ENCODE results near the gene RAD51B. TPM values are rescaled to one million over a fixed set of nuclear protein-coding genes. Genes with fewer than 3 reads are reported as not detected.

RAD51B gene
- total and polyA plus RNA-seq, 2 experiments from 2014 or later = 11.7 to 17.8 TPM

DNA sequence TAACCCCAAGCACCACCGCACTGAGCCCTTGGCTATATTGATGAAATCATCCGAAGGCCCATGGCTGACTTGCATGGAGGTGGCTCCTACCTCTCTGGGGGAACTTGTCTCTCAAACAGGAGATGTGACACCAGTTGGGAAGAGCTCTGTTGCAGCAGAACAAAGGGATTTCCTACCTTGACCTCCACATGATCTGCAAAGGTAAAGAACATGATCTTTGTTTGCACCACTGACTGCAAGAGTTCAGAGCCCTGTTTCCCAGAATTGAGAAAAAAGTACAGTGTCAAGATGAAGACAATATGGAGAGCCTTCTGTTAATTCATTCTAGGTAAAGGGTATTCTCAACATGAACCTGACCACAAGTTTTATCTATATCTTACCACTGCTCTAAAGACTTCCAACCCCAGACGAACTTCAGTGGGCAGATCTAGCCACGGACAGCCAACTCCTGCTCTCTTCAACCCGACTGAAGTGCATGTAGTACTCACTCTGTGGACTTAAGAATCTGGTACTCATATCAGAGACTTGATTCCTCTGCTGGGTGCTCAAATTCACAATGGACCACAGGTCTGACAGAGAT is 35.2 kb upstream of the RAD51B start:
- Histone ChIP-seq H3K27ac (no peak overlapping the region), H3K4me3 (no peak overlapping the region), H3K9me3 (ENCODE audit: low read depth) (no peaks in the 10 kb centered on the region), H3K4me1 (ENCODE audit: low read depth) (no peaks in the 10 kb centered on the region), H3K27me3 (no peaks in the 10 kb centered on the region), H3K36me3 (peaks cover 76% of the 10 kb centered on the region)
- DNase-seq (ENCODE audit: low read depth in 1 of 2, low spot score in 1 of 2) = no peak
- TF ChIP-seq, protein P1, sequence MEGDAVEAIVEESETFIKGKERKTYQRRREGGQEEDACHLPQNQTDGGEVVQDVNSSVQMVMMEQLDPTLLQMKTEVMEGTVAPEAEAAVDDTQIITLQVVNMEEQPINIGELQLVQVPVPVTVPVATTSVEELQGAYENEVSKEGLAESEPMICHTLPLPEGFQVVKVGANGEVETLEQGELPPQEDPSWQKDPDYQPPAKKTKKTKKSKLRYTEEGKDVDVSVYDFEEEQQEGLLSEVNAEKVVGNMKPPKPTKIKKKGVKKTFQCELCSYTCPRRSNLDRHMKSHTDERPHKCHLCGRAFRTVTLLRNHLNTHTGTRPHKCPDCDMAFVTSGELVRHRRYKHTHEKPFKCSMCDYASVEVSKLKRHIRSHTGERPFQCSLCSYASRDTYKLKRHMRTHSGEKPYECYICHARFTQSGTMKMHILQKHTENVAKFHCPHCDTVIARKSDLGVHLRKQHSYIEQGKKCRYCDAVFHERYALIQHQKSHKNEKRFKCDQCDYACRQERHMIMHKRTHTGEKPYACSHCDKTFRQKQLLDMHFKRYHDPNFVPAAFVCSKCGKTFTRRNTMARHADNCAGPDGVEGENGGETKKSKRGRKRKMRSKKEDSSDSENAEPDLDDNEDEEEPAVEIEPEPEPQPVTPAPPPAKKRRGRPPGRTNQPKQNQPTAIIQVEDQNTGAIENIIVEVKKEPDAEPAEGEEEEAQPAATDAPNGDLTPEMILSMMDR (IDR thresholded peaks at IDR 0.05; ENCODE audit: low read depth, low read length) = no peak

DNA sequence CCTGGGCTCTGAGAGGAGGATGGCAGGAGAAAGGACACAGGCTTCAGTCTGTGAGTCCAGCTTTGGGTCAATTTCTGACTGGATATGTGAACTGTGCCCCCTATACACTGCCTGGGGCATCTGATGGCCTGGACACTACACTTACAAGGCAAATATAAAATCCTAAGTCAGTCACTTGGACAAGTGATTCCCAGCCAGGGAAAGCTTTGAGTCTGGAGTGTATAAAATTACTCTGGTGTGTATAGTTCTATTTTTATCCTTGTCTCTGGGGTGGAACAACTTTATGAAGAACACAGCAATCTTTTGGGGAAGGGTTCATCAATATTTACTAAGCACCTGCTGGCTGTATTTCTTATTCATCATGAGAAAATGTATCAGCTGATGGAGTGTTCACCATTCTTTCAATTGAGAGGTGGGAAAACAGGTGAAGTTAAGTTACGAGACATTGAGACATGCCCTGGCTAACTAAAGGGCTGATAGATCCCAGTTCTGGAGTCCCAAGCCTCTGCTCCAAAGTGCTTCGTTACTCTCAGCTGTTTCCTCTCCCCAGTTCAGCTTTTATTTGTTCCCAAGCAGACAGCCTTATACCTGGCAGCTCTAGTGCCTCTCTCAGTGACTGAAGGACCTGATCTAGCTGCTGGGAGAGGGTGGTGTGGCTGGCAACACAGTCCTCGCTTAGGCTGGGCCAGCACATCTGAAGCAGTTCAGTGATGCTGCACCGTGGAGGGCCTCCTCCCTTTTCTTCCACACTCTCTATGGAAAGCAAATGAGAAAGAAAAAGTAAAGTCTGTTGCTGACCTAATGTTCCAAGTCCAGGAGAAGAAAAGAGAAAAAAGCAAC is 34.1 kb upstream of the RAD51B start:
- Histone ChIP-seq H3K27me3 (no peaks in the 10 kb centered on the region), H3K9me3 (ENCODE audit: low read depth) (no peaks in the 10 kb centered on the region), H3K27ac (no peak overlapping the region), H3K36me3 (peaks cover 80% of the 10 kb centered on the region), H3K4me3 (no peak overlapping the region), H3K4me1 (ENCODE audit: low read depth) (no peaks in the 10 kb centered on the region)
- TF ChIP-seq, protein P1 (IDR thresholded peaks at IDR 0.05; ENCODE audit: low read depth, low read length) = no peak
- DNase-seq (ENCODE audit: low read depth in 1 of 2, low spot score in 1 of 2) = no peak

DNA sequence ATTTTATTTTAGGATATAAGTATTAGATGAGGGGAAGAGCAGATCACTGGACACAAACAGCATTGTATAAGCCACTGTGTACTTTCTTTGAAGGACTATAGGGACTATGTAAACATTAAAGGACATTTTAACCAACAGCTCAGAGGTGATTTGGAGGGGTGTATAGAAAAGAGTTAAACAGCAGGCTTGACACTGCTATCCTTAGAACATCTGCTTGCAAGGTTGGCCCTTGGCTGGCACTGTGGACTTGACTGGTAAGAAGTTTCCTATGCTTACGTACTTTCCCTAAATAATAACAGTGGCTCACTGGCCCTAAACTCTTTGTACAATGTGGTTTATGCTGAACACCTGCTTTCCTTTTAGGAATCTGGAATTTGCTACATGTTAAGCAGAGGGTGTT is 31.9 kb upstream of the RAD51B start:
- TF ChIP-seq, protein P1 (IDR thresholded peaks at IDR 0.05; ENCODE audit: low read depth, low read length) = no peak
- H3K4me3 ChIP-seq = no peak overlapping the region
- H3K4me1 ChIP-seq (ENCODE audit: low read depth) = no peaks in the 10 kb centered on the region
- no peaks in the 10 kb centered on the region for H3K27me3 ChIP-seq
- no peak overlapping the region for H3K27ac ChIP-seq
- peaks cover 67% of the 10 kb centered on the region for H3K36me3 ChIP-seq
- DNase-seq (ENCODE audit: low read depth in 1 of 2, low spot score in 1 of 2) = no peak
- no peaks in the 10 kb centered on the region for H3K9me3 ChIP-seq (ENCODE audit: low read depth)

DNA sequence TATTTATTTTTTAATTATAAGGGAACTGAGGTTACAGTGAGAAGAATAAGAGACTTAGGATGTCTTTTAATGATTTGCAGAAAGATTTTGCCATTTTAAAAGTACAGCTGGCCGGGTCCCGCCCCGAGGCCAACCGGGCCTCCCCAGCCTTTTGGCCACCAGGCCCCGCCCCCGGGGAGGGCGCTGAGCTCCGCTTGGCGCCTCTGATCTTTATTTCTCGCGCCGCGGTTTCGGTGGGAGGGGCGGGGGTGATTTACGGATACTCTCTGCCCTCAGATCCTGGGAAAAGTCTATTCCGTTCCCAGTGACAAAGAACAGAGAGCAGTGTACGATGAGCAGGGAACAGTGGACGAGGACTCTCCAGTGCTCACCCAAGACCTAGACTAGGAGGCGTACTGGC is 20.8 kb upstream of the RAD51B start:
- no peaks in the 10 kb centered on the region for H3K27me3 ChIP-seq
- H3K4me1 ChIP-seq (ENCODE audit: low read depth) = no peaks in the 10 kb centered on the region
- H3K36me3 ChIP-seq = peaks cover 65% of the 10 kb centered on the region
- H3K27ac ChIP-seq = no peak overlapping the region
- H3K9me3 ChIP-seq (ENCODE audit: low read depth) = no peaks in the 10 kb centered on the region
- H3K4me3 ChIP-seq = no peak overlapping the region
- TF ChIP-seq, protein P1 (IDR thresholded peaks at IDR 0.05; ENCODE audit: low read depth, low read length) = no peak
- DNase-seq (ENCODE audit: low read depth in 1 of 2, low spot score in 1 of 2) = no peak

DNA sequence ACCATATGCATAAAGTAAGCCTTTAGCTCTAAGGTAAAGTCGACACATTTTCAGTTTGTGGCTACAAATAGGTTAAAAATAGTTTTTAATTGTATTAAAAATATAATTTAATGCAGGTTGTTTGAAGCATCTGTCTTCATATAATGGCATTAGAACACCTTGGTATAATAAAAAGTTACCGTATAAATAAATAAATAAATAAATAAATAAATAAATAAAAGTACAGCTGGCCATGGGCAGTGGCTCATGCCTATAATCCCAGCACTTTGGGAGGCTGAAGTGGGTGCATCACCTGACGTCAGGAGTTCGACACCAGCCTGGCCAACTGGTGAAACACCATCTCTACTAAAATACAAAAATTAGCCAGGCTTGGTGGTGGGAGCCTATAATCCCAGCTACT is 18.8 kb upstream of the RAD51B start:
- no peaks in the 10 kb centered on the region for H3K9me3 ChIP-seq (ENCODE audit: low read depth)
- no peak overlapping the region for H3K27ac ChIP-seq
- no peak overlapping the region for H3K4me3 ChIP-seq
- TF ChIP-seq, protein P1 (IDR thresholded peaks at IDR 0.05; ENCODE audit: low read depth, low read length) = no peak
- no peaks in the 10 kb centered on the region for H3K4me1 ChIP-seq (ENCODE audit: low read depth)
- no peaks in the 10 kb centered on the region for H3K27me3 ChIP-seq
- no peak for DNase-seq (ENCODE audit: low read depth in 1 of 2, low spot score in 1 of 2)
- peaks cover 73% of the 10 kb centered on the region for H3K36me3 ChIP-seq
